H1 (cell line): ENCODE measurements around the gene MMP20. TPM values are rescaled to one million over a fixed set of nuclear protein-coding genes. Genes with fewer than 3 reads are reported as not detected.

Source experiments
- CTCF ChIA-PET: fragments of 300-600 bp; sonication (Branson Sonifier 250); formaldehyde crosslinking; loops from one replicate; lab custom pipeline; 2021; ENCODE audit not compliant: partially characterized antibody; lab: Charles Lee
- POLR2A ChIA-PET: fragments of 300-600 bp; sonication (Branson Sonifier 250); formaldehyde crosslinking; loops from one replicate; lab custom pipeline; 2021; ENCODE audit warnings: inconsistent platforms; ENCODE audit not compliant: partially characterized antibody; lab: Charles Lee
- DNase-seq, 2 experiments: peaks; one replicate each; pipeline versions ENCODE4 v3.0.0 to v3.0.0-alpha.2; 2010 to 2022; ENCODE audit warnings: low spot score in 2 of 2, low read depth in 1 of 2, mixed read lengths in 1 of 2
- FAIRE-seq: peaks from 2 replicates; lab custom pipeline; 2011; peaks lifted over from hg19 to GRCh38; lab: Jason Lieb, UNC
- H2AFZ ChIP-seq: 2 replicates; pipeline ENCODE4 v1.8.1; 2012; ENCODE audit warnings: low read length, inconsistent platforms
- H2AK5ac ChIP-seq: 2 replicates; pipeline ENCODE4 v1.6.1; 2013; ENCODE audit warnings: low read depth, low read length
- H2BK120ac ChIP-seq: replicated peaks from 2 replicates; pipeline ENCODE3; 2013; ENCODE audit warnings: low read depth, low read length, inconsistent platforms
- H2BK12ac ChIP-seq: 2 replicates; pipeline ENCODE4 v1.6.1; 2013; ENCODE audit warnings: low read depth, low read length
- H2BK15ac ChIP-seq: 2 replicates; pipeline ENCODE4 v1.6.1; 2013; ENCODE audit warnings: low read length
- H2BK20ac ChIP-seq: 2 replicates; pipeline ENCODE4 v1.6.1; 2013; ENCODE audit warnings: low read length
- H2BK5ac ChIP-seq: 2 replicates; pipeline ENCODE4 v1.6.1; 2013; ENCODE audit warnings: low read depth, low read length
- H3K14ac ChIP-seq: 2 replicates; pipeline ENCODE4 v1.6.1; 2013; ENCODE audit warnings: inconsistent platforms; ENCODE audit not compliant: insufficient read length
- H3K18ac ChIP-seq: 2 replicates; pipeline ENCODE4 v1.6.1; 2013; ENCODE audit warnings: low read length; ENCODE audit errors: extremely low read depth
- H3K23ac ChIP-seq: 2 replicates; pipeline ENCODE4 v1.6.1; 2013; ENCODE audit warnings: inconsistent platforms; ENCODE audit not compliant: insufficient read length
- H3K23me2 ChIP-seq: 2 replicates; pipeline ENCODE4 v1.6.1; 2013; ENCODE audit warnings: low read depth, low read length
- H3K27ac ChIP-seq: 2 replicates; pipeline ENCODE4 v1.6.1; 2011; ENCODE audit warnings: low read depth, low read length, inconsistent platforms
- H3K27me3 ChIP-seq, 4 experiments: replicated peaks in 1 of 4; 1 replicate in 1 of 4; 2 replicates in 3 of 4; pipeline versions ENCODE4 v1.6.1 to v1.8.1; 2011 to 2013; ENCODE audit warnings: low read length in 3 of 4, mild to moderate bottlenecking in 3 of 4, inconsistent platforms in 2 of 4, mixed read lengths in 2 of 4, moderate library complexity in 1 of 4; ENCODE audit not compliant: control insufficient read depth in 3 of 4, insufficient read depth in 3 of 4; ENCODE audit errors: extremely low read depth in 1 of 4
- H3K36me3 ChIP-seq, 4 experiments: 2 replicates each; pipeline versions ENCODE4 v1.6.1 to v1.8.1; 2011 to 2013; ENCODE audit warnings: mild to moderate bottlenecking in 4 of 4, low read length in 3 of 4, moderate library complexity in 2 of 4, control low read depth in 1 of 4, inconsistent platforms in 1 of 4; ENCODE audit not compliant: insufficient read depth in 4 of 4, control insufficient read depth in 2 of 4
- H3K4ac ChIP-seq: replicated peaks from 2 replicates; pipeline ENCODE3; 2013; ENCODE audit warnings: low read length, low read depth, mixed read lengths, inconsistent platforms; ENCODE audit not compliant: insufficient read length
- H3K4me1 ChIP-seq, 4 experiments: replicated peaks in 1 of 4; 1 replicate in 1 of 4; 2 replicates in 3 of 4; pipeline versions ENCODE4 v1.6.1 to v1.8.1; 2011 to 2013; ENCODE audit warnings: low read length in 3 of 4, inconsistent platforms in 2 of 4, mixed read lengths in 1 of 4; ENCODE audit not compliant: insufficient read depth in 4 of 4, control insufficient read depth in 3 of 4
- H3K4me2 ChIP-seq, 2 experiments: 2 replicates each; pipeline versions ENCODE4 v1.6.1 to v1.8.1; 2011 to 2013; ENCODE audit warnings: low read depth in 2 of 2, low read length in 2 of 2, control low read depth in 1 of 2, inconsistent platforms in 1 of 2, mild to moderate bottlenecking in 1 of 2; ENCODE audit not compliant: insufficient read depth in 1 of 2
- H3K4me3 ChIP-seq, 4 experiments: fragments of 200-600, 300-600 bp in 1 of 4; sonication (generic), shearing (Covaris generic), sonication (Bioruptor Twin) in 1 of 4; 2 replicates each; pipeline versions ENCODE4 v1.5.1 to v1.8.1; 2011 to 2016; ENCODE audit warnings: low read length in 4 of 4, low read depth in 3 of 4, control low read depth in 2 of 4, inconsistent platforms in 2 of 4, mild to moderate bottlenecking in 2 of 4, mixed read lengths in 1 of 4, moderate library complexity in 1 of 4; ENCODE audit not compliant: insufficient read depth in 2 of 4; ENCODE audit errors: extremely low read depth in 1 of 4
- H3K56ac ChIP-seq: replicated peaks from 2 replicates; pipeline ENCODE3; 2013; ENCODE audit warnings: low read depth, mild to moderate bottlenecking, mixed read lengths, low read length, inconsistent platforms; ENCODE audit not compliant: insufficient read length
- H3K79me1 ChIP-seq: 2 replicates; pipeline ENCODE4 v1.6.1; 2013; ENCODE audit warnings: low read depth, low read length, control low read depth
- H3K79me2 ChIP-seq, 2 experiments: 2 replicates each; pipeline versions ENCODE4 v1.6.1 to v1.8.1; 2012 to 2013; ENCODE audit warnings: low read length in 2 of 2, mild to moderate bottlenecking in 2 of 2, inconsistent platforms in 1 of 2; ENCODE audit not compliant: insufficient read depth in 2 of 2, control insufficient read depth in 1 of 2
- H3K9ac ChIP-seq, 4 experiments: replicated peaks in 1 of 4; 1 replicate in 1 of 4; 2 replicates in 3 of 4; pipeline versions ENCODE4 v1.6.1 to v1.8.1; 2011 to 2013; ENCODE audit warnings: low read depth in 3 of 4, low read length in 3 of 4, control low read depth in 2 of 4, mild to moderate bottlenecking in 2 of 4, moderate library complexity in 2 of 4, inconsistent platforms in 1 of 4; ENCODE audit errors: extremely low read depth in 1 of 4
- H3K9me3 ChIP-seq, 2 experiments: 2 replicates each; pipeline versions ENCODE4 v1.6.1 to v1.8.1; 2012 to 2013; ENCODE audit warnings: mild to moderate bottlenecking in 2 of 2, moderate library complexity in 2 of 2, control low read depth in 1 of 2, inconsistent platforms in 1 of 2, low read depth in 1 of 2, low read length in 1 of 2, mixed read lengths in 1 of 2; ENCODE audit not compliant: insufficient read depth in 2 of 2
- H4K20me1 ChIP-seq, 2 experiments: replicated peaks in 1 of 2; 2 replicates each; pipeline versions ENCODE3 to v1.8.1; 2011 to 2013; ENCODE audit warnings: inconsistent platforms in 2 of 2, low read length in 2 of 2, mild to moderate bottlenecking in 1 of 2; ENCODE audit not compliant: insufficient read depth in 2 of 2, control insufficient read depth in 1 of 2
- H4K5ac ChIP-seq: 2 replicates; pipeline ENCODE4 v1.6.1; 2013; ENCODE audit warnings: low read length, low read depth, mixed read lengths, inconsistent platforms; ENCODE audit not compliant: insufficient read length
- H4K8ac ChIP-seq: 2 replicates; pipeline ENCODE4 v1.8.0; 2013; ENCODE audit warnings: mild to moderate bottlenecking, moderate library complexity, low read length, inconsistent platforms; ENCODE audit not compliant: insufficient read depth; ENCODE audit errors: extremely low read depth
- H4K91ac ChIP-seq: replicated peaks from 2 replicates; pipeline ENCODE3; 2013; ENCODE audit warnings: low read length, mixed read lengths, inconsistent platforms; ENCODE audit not compliant: insufficient read length
- BACH1 ChIP-seq: IDR thresholded peaks from 2 replicates; pipeline ENCODE4 v1.6.1; 2012; ENCODE audit warnings: low read length, improper control_type of control experiment
- EP300 ChIP-seq, 2 experiments: IDR thresholded peaks; 1 replicate in 1 of 2; 2 replicates in 1 of 2; pipeline ENCODE4 v1.6.1; 2011 to 2012; ENCODE audit warnings: low read depth in 2 of 2, low read length in 2 of 2, mild to moderate bottlenecking in 2 of 2, borderline replicate concordance in 1 of 2, inconsistent platforms in 1 of 2, moderate library complexity in 1 of 2
- SAP30 ChIP-seq: fragments of 300-600 bp; sonication (generic); IDR thresholded peaks from 2 replicates; pipeline ENCODE4 v1.7.1; 2012; ENCODE audit warnings: low read length, moderate library complexity, mild to moderate bottlenecking, inconsistent platforms; ENCODE audit not compliant: insufficient read depth, insufficient replicate concordance
- WGBS, 2 experiments: shearing (Covaris generic) in 1 of 2; methylation state at CpG; one replicate each; pipeline versions ENCODE4 v1.1.6 to v1.1.7; 2013 to 2015; ENCODE audit warnings: low lambda C conversion rate in 2 of 2, mixed read lengths in 2 of 2, inconsistent platforms in 1 of 2, low coverage in 1 of 2, missing lambda C conversion rate in 1 of 2; ENCODE audit not compliant: insufficient replicate concordance in 2 of 2, insufficient coverage in 1 of 2, insufficient read length in 1 of 2; ENCODE audit errors: extremely low coverage in 1 of 2, missing lambda C conversion rate in 1 of 2; 5-methylcytosine and 5-hydroxymethylcytosine counted together
- polyA plus RNA-seq, 7 experiments: library from polyadenylated mRNA; depleted of rRNA in 3 of 7; stranded (reverse) in 5 of 7; unstranded in 2 of 7; fragments of >200 nt in 5 of 7; fragments of 200-250 nt in 2 of 7; gene quantifications; 1 replicate in 5 of 7; 2 replicates in 1 of 7; 4 replicates in 1 of 7; pipeline versions ENCODE4 v1.2.1 to v1.2.3, GENCODE V29; 2011 to 2013; ENCODE audit warnings: missing spikeins in 2 of 7, mixed read lengths in 2 of 7
- total RNA-seq: library from RNA; stranded (reverse); fragmentation: NEBNext Ultra II Directional; extraction: Animal tissue kit (Norgen Biotek cat#: 25700); gene quantifications from 2 replicates; pipeline ENCODE4 v1.2.1, GENCODE V29; 2021

MMP20 gene
- total and polyA plus RNA-seq, 2 of the 8 experiments (the other 6 are each of a cell fraction or from before 2014, with no cell fraction given), result not detected

DNA sequence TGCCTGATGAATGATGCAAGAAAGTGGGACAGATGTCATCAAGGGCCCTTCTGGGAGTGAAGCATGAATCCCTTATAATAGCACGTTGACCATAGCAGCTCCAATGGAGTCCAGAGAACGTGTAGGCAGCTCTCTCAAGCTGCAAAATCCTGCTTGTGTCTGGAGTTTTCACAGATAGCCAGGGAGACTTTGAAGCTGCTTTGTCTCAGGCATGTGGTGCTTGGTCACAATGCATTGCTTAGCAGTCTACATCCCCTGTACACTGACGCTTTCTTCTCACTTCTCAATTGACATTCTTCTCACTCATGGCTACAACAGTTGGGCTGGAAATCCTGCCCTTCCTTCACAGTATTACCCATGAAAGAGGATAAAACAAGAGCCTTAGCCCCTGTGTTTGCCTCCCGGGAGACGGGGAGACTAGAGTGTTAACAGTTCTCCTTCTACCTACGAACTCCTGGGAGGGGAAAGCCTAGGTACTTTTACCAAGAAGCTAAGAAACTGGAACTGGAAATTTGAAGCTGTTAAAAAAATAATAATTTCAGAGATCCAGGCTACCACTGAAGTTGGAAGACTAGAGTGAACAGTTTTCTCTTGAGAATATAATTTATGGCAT lies 73.9 kb downstream of the MMP20 start:
- Histone ChIP-seq H3K27me3 (no peaks in the 10 kb centered on the region), H4K20me1 (no peaks in the 10 kb centered on the region), H3K4ac (no peak overlapping the region), H3K4me2 (no peak overlapping the region), H3K4me3 (no peak overlapping the region), H3K18ac (no peak overlapping the region), H3K23me2 (no peaks in the 10 kb centered on the region), H3K14ac (no peak overlapping the region), H3K36me3 (no peaks in the 10 kb centered on the region), H2AFZ (peak overlapping the region; percentile 71; the same call in 1 of the 2 replicates), H2BK12ac (no peak overlapping the region), H2AK5ac (no peak overlapping the region), H3K56ac (no peak overlapping the region), H3K27ac (no peak overlapping the region), H3K23ac (no peak overlapping the region), H2BK15ac (no peak overlapping the region), H2BK120ac (no peak overlapping the region), H2BK20ac (no peak overlapping the region), H4K91ac (no peak overlapping the region), H3K9me3 (no peaks in the 10 kb centered on the region), H3K79me2 (no peaks in the 10 kb centered on the region), H2BK5ac (no peak overlapping the region), H3K79me1 (no peaks in the 10 kb centered on the region), H3K9ac (no peak overlapping the region), H4K5ac (no peak overlapping the region), H3K4me1 (no peaks in the 10 kb centered on the region), H4K8ac (no peak overlapping the region)
- DNase-seq (no peak), FAIRE-seq (no peak)
- TF ChIP-seq SAP30, result no peak
- no peak for TF ChIP-seq BACH1
- TF ChIP-seq EP300 (IDR thresholded peaks at IDR 0.05; ENCODE audit: borderline replicate concordance in 1 of 2, low read depth in 2 of 2, low read length in 2 of 2), result no peak
- CTCF ChIA-PET, result interaction anchor here (0.6 to 3.2 kb wide), 5 partner anchors 8 to 545 kb away, joined by 3 to 12 read pairs (median 4); no protein-coding TSS in a partner anchor
- POLR2A ChIA-PET, result interaction anchor here (0.6 kb wide), 1 partner anchor 53 kb away, joined by 3 read pairs; no protein-coding TSS in a partner anchor
- WGBS, 2 experiments, result 90% methylated on average over 6 of the region's 6 CpGs; no CpG with 5 or more reads in 1 of the 2 experiments
